Endodermal cell (in vitro differentiated cells): ENCODE measurements around the gene TIPIN. TPM values are rescaled to one million over a fixed set of nuclear protein-coding genes. Genes with fewer than 3 reads are reported as not detected.

Source experiments
- DNase-seq: peaks from one replicate; pipeline ENCODE4 v3.0.0-alpha.2; 2017
- H3K27ac ChIP-seq: 2 replicates; pipeline ENCODE4 v1.5.1; 2013; ENCODE audit warnings: mild to moderate bottlenecking, low read depth, low read length, moderate library complexity
- H3K27me3 ChIP-seq: 2 replicates; pipeline ENCODE4 v1.6.1; 2013; ENCODE audit warnings: mild to moderate bottlenecking, low read length, moderate library complexity; ENCODE audit not compliant: insufficient read depth, control insufficient read depth, poor library complexity, severe bottlenecking
- H3K36me3 ChIP-seq: 2 replicates; pipeline ENCODE4 v1.7.0; 2013; ENCODE audit warnings: mild to moderate bottlenecking, low read length, moderate library complexity; ENCODE audit not compliant: control insufficient read depth, insufficient read depth
- H3K4me1 ChIP-seq: one replicate; pipeline ENCODE4 v1.7.0; 2013; ENCODE audit warnings: low read length; ENCODE audit not compliant: control insufficient read depth, insufficient read depth
- H3K4me3 ChIP-seq: 2 replicates; pipeline ENCODE4 v1.5.1; 2013; ENCODE audit warnings: mild to moderate bottlenecking, low read length, moderate library complexity
- H3K9ac ChIP-seq: 2 replicates; pipeline ENCODE4 v1.6.1; 2013; ENCODE audit warnings: mild to moderate bottlenecking, low read length, moderate library complexity; ENCODE audit not compliant: poor library complexity, severe bottlenecking; ENCODE audit errors: extremely low read depth
- H3K9me3 ChIP-seq: 2 replicates; pipeline ENCODE4 v1.6.1; 2013; ENCODE audit warnings: mild to moderate bottlenecking, low read length, moderate library complexity; ENCODE audit not compliant: control insufficient read depth
- H3K27ac Mint-ChIP-seq: 2 replicates; pipeline ENCODE4 v1.8.0; 2020; ENCODE audit warnings: mixed read lengths
- H3K27me3 Mint-ChIP-seq: 2 replicates; pipeline ENCODE4 v1.8.0; 2021; ENCODE audit warnings: mild to moderate bottlenecking, mixed read lengths; ENCODE audit not compliant: insufficient read depth
- H3K36me3 Mint-ChIP-seq: 2 replicates; pipeline ENCODE4 v1.8.0; 2020; ENCODE audit warnings: low read depth, mixed read lengths
- H3K4me1 Mint-ChIP-seq: 2 replicates; pipeline ENCODE4 v1.8.0; 2020; ENCODE audit warnings: mixed read lengths
- H3K4me3 Mint-ChIP-seq: 2 replicates; pipeline ENCODE4 v1.8.0; 2020; ENCODE audit warnings: mild to moderate bottlenecking, moderate library complexity, mixed read lengths
- H3K9me3 Mint-ChIP-seq: 2 replicates; pipeline ENCODE4 v1.8.0; 2020; ENCODE audit warnings: mild to moderate bottlenecking, mixed read lengths
- CTCF ChIP-seq: fragments of 200-600 bp; sonication (generic); conservative IDR thresholded peaks from 2 replicates; pipeline ENCODE4 v1.5.0; 2021; ENCODE audit warnings: antibody characterized with exemption, mild to moderate bottlenecking
- WGBS, 2 experiments: methylation state at CpG; one replicate each; pipeline versions ENCODE4 v1.1.5 to v1.1.7; 2013; ENCODE audit warnings: missing lambda C conversion rate in 2 of 2, mixed read lengths in 1 of 2; ENCODE audit not compliant: insufficient coverage in 1 of 2, insufficient read length in 1 of 2; 5-methylcytosine and 5-hydroxymethylcytosine counted together
- total RNA-seq, 2 donors: library from RNA; stranded (reverse); fragmentation: NEBNext Ultra II Directional in 1 of 2; extraction: Animal tissue kit (Norgen Biotek cat#: 25700) in 1 of 2; gene quantifications; 2 replicates in 1 of 2; 3 replicates in 1 of 2; pipeline ENCODE4 v1.2.1, GENCODE V29; 2021

Gene TIPIN
- total RNA-seq, 2 donors from 2014 or later, result 19.7 to 25.5 TPM

GRCh38 chr15:66388576-66388975 lies 32.1 kb upstream of the TIPIN start:
- H3K4me3 ChIP-seq, result peak overlapping the region; percentile 83
- H3K27me3 ChIP-seq, result no peaks in the 10 kb centered on the region
- 89 to 100% methylated on average over 3 to 5 of the region's 5 CpGs for WGBS, 2 experiments
- no peak for TF ChIP-seq CTCF
- no peak for DNase-seq
- Mint-ChIP-seq H3K27me3 (no peaks in the 10 kb centered on the region), H3K9me3 (no peaks in the 10 kb centered on the region), H3K4me3 (peak overlapping the region; percentile 79), H3K4me1 (peaks cover 24% of the 10 kb centered on the region), H3K36me3 (peaks cover 28% of the 10 kb centered on the region), H3K27ac (peak overlapping the region; percentile 64)
- H3K36me3 ChIP-seq, result peaks cover 21% of the 10 kb centered on the region
- peak overlapping the region; percentile 50 for H3K9ac ChIP-seq
- H3K9me3 ChIP-seq, result no peaks in the 10 kb centered on the region
- H3K4me1 ChIP-seq, result no peaks in the 10 kb centered on the region
- H3K27ac ChIP-seq, result no peak overlapping the region

- H3K9me3 ChIP-seq, result no peaks in the 10 kb centered on the region
- no peak overlapping the region for H3K27ac ChIP-seq
- no peaks in the 10 kb centered on the region for H3K9me3 Mint-ChIP-seq
- no peaks in the 10 kb centered on the region for H3K27me3 ChIP-seq
- peak overlapping the region; percentile 83 for H3K4me3 ChIP-seq
- H3K4me3 Mint-ChIP-seq, result peak overlapping the region; percentile 79
- peaks cover 21% of the 10 kb centered on the region for H3K4me1 Mint-ChIP-seq
- H3K27me3 Mint-ChIP-seq, result no peaks in the 10 kb centered on the region
- peaks cover 21% of the 10 kb centered on the region for H3K36me3 ChIP-seq
- peak overlapping the region; percentile 90 for H3K27ac Mint-ChIP-seq
- H3K4me1 ChIP-seq, result no peaks in the 10 kb centered on the region
- DNase-seq, result no peak
- 23 to 50% methylated on average over 1 to 3 of the region's 3 CpGs for WGBS, 2 experiments
- peaks cover 23% of the 10 kb centered on the region for H3K36me3 Mint-ChIP-seq
- TF ChIP-seq CTCF, result no peak
- peak overlapping the region; percentile 50 for H3K9ac ChIP-seq
Observed at GRCh38 chr15:66388043-66388363, 31.5 kb upstream of the TIPIN start.

- Histone ChIP-seq H3K9me3 (no peaks in the 10 kb centered on the region), H3K4me3 (peak overlapping the region; percentile 83), H3K27me3 (no peaks in the 10 kb centered on the region), H3K4me1 (no peaks in the 10 kb centered on the region), H3K9ac (peak overlapping the region; percentile 50), H3K36me3 (peaks cover 16% of the 10 kb centered on the region), H3K27ac (peak overlapping the region; percentile 10)
- Mint-ChIP-seq H3K4me3 (peak overlapping the region; percentile 79), H3K27me3 (no peaks in the 10 kb centered on the region), H3K27ac (peak overlapping the region; percentile 90), H3K4me1 (peaks cover 21% of the 10 kb centered on the region), H3K9me3 (no peaks in the 10 kb centered on the region), H3K36me3 (peaks cover 20% of the 10 kb centered on the region)
- WGBS, 2 experiments, result 0 to 2% methylated on average over 19 to 62 of the region's 62 CpGs
- peak; percentile 84 for DNase-seq
- peak; percentile 67 for TF ChIP-seq CTCF
Observed at GRCh38 chr15:66387163-66388042, 30.9 kb upstream of the TIPIN start.
